NCI-H82 (cell line): ENCODE results near the gene PDIA6.
"Not testable (repeated sequence)": the region's sequence is repeated elsewhere in the genome, so short reads cannot be mapped to it uniquely, and the experiment has no call there.

ENCODE experiments used
- DNase-seq: peaks from one replicate; lab custom pipeline; 2025; lab: John Stamatoyannopoulos, UW

PDIA6 gene

GRCh38 chr2:10832203-10832936 lies 19.8 kb upstream of the PDIA6 start:
- DNase-seq = peak; percentile 94

- no peak for DNase-seq
These were observed 18.9 kb upstream of the PDIA6 start for GRCh38 chr2:10831400-10831985.

DNA sequence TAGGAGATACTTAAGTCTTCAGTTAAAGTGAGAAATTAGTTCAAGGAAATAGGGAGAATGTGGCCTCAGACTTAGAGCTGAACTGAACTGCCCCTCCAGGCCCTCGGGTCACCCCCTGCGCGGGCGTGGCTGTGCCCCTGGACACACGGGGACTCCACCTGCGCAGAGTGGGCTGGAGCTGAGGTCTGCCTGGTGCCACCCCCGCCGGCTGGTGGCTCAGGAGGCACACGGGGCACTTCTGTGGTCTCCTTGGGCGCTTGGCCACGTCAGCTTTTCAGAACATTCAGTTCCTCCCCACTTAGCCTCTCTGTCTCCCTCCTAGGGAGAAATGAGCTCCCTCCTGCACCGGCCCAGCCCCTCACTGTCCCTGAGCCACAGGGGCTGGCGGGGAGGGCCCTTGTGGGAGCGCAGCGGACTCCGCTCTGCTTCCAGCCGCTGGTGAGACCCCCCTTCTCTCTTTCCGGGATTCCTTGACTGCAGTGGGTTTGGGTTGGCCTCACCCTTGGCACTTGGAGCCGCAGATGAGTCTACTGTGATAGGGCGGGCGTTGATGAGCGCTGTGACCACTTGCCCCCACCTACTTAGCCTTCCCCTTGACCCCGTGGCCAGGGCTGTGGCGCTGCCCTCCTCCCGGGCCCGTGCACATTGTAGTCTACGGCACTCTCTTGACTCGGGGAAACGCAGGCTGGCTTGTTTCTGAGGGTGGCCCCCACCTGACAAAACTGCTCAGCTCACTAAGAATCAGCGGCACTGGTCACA lies 18.2 kb upstream of the PDIA6 start:
- no peak for DNase-seq

- no peak for DNase-seq
These were observed 17.6 kb upstream of the PDIA6 start for GRCh38 chr2:10830203-10830602.

DNA sequence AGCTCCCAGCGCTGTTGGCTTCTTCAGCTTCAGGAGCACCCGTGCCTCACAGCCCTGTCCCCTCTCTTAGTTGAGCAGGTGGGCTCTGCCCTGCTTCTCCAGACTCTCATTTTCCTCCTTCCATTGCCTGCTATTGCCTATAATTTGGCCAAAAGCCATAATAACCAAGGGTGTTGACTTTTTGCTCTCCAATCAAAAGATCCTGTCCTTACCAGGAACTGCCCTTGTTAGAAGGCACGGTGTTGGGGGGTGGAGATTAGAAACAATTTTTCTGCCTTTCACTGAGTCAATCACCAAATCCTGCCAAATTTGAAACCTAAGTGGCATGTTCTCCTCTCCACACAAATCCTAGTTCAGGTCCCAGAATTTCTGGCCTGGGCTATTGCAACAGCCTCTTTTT lies 16.7 kb upstream of the PDIA6 start:
- DNase-seq = no peak

- DNase-seq = no peak
These were observed 15.8 kb upstream of the PDIA6 start for GRCh38 chr2:10828346-10828745.

DNA sequence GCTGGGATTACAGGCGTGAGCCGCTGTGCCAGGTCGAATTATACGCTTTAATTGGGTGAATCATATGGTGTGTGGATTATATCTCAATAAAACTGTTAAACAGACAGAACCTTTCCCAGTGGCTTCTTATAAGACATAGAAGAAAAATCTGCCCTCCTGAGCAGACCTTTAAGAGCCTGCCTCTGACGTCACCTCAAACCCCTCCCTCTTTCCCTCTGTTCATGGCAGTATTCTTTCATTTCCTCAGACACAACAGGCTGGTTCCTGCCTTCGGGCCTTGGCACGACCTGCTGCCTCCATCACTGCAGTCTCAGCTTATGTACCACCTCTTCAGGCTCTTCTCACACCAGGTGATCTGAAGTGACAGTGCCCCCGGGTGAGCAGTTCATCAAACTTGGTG lies 14.0 kb upstream of the PDIA6 start:
- no peak for DNase-seq

- no peak for DNase-seq
These were observed 13.4 kb upstream of the PDIA6 start for GRCh38 chr2:10826026-10826425.

- no peak for DNase-seq
These were observed 11.6 kb upstream of the PDIA6 start for GRCh38 chr2:10824191-10824590.

GRCh38 chr2:10820978-10821695 lies 8.6 kb upstream of the PDIA6 start:
- no peak for DNase-seq

DNA sequence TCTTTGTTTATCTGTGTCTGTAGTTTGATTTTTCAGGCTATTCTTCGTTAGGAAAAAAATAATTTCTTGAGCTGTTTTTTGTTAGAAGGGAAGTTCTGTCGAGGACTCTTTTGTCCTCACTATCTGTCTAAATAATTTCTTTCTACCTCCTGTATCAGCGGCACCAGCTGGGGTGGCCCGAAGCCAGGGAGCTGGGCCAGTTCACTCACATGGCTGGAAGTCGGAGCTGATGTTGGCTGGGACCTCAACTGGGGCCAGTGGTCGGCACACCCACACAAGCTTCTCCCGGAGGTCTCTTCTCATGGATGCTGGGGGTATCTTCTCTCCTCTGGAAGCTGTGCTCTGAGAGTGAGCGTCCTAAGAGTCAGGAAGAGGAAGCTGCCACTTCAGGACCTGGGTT lies 8.0 kb upstream of the PDIA6 start:
- no peak for DNase-seq

GRCh38 chr2:10819714-10820314 lies 7.2 kb upstream of the PDIA6 start:
- DNase-seq = no peak

GRCh38 chr2:10818984-10819383 lies 6.4 kb upstream of the PDIA6 start:
- no peak for DNase-seq

GRCh38 chr2:10818305-10818704 lies 5.7 kb upstream of the PDIA6 start:
- DNase-seq = not testable (repeated sequence)

DNA sequence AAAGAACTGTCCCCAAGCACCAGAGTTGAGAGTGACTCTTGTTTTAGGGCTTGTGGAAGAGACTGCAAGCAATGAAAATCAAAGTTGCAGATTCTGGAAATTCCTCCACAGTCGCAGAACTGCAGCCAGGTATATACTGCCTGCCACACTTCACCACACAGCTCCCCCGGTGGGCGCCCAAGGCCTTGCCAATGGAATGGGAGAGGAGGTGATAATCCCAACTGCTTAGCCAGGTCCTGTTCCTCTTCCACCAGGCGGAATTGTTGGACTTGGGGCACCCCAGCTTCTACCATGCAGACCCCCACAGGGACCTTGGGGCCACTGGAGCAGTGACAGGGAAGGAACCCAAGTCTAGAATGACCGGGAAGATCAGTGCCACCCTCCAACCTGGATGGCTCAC lies 4.8 kb upstream of the PDIA6 start:
- peak; percentile 52 for DNase-seq

GRCh38 chr2:10814571-10815331 lies 2.2 kb upstream of the PDIA6 start:
- DNase-seq = peak; percentile 33

DNA sequence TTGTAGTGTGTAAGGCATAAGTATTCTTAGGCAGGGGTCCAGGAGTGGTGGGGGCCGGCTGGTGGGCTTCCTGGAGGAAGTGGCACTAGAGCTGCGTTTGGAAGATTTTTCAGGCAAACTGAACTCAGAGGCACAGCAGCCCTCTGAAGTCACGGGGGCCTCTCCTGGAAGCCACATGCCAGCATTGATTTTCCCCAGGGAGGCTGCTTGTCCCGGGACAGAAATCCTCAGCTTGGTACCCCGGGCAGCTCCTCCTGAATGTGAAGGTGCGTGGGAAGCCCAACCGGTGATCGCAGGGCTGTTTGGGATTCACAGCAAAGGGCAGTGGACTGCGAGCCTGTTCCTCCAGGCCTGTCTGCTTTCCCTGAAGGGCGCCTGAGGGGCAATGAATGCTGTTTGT lies 1.6 kb upstream of the PDIA6 start:
- DNase-seq = no peak

DNA sequence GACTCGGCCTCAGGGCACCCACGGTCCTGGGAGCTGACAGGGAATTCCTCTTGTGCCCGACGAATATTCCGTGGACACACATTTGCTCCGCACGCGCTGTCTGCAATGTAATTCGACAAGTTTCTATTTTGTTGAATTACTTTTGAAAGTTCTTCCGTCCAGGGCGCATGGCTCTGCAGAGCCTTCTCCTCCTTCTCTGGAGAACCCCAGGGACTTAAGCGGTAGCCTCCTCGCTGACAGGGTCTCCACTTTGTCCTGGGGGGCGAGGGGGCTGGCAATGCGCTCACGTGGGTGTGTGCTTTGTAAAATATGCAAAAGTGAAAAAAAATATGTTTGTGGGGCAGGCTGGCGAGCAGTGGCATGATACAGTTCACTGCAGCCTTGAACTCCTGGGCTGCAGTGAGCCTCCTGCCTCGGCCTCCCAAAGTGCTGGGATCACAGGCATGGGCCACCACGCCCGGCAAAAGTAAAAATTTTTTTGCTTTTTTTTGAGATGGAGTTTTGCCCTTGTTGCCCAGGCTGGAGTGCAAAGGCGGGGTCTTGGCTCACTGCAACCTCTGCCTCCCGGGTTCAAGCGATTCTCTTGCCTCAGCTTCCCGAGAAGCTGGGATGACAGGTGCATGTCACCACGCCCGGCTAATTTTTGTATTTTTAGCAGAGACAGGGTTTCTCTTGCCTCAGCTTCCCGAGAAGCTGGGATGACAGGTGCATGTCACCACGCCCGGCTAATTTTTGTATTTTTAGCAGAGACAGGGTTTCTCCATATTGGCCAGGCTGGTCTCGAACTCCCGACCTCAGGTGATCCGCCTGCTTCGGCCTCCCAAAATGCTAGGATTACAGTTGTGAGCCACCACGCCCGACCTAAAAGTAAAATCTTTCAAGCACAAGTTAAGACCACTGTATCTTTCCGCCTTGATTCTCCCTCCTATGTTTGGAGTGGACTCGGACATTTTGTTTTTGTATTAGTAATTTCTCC lies 866 bp upstream of the PDIA6 start:
- DNase-seq = not testable (repeated sequence)

DNA sequence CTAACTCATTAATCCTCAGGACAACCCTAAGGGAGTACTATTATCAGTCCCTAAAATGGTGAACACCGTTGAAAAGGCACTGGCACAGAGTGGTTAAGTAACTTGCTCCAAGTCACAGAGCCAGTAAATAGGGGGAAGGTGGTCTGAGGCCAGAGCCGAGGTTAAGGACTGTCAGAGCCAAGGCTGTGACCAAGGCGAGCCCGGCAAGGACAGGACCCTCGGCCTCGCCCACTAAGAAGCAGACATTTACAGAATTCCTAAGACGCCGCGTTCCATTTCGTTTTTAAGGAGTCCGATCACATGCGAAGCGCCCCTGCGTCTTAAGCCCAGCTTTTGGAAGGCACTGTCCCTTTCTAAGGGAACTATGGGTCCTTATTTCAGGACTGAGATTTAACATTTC lies 1.1 kb downstream of the PDIA6 start:
- DNase-seq = peak; percentile 41
